Lower leg skin (tissue), 3 donors: ENCODE data around the gene PDLIM7.

Source experiments
- POLR2A ChIP-seq, 2 donors: fragments of 450-650 bp; IDR thresholded peaks; one replicate each; pipeline ENCODE4 v1.6.1; 2016 to 2017; ENCODE audit warnings: antibody characterized with exemption in 2 of 2, mild to moderate bottlenecking in 1 of 2, moderate library complexity in 1 of 2
- TF ChIP-seq, protein P1 (sequence below), 3 donors: fragments of 450-650 bp; IDR thresholded peaks; one replicate each; pipeline ENCODE4 v1.5.1; 2016; ENCODE audit warnings: antibody characterized with exemption in 3 of 3, mild to moderate bottlenecking in 3 of 3, moderate library complexity in 2 of 3

DNA sequence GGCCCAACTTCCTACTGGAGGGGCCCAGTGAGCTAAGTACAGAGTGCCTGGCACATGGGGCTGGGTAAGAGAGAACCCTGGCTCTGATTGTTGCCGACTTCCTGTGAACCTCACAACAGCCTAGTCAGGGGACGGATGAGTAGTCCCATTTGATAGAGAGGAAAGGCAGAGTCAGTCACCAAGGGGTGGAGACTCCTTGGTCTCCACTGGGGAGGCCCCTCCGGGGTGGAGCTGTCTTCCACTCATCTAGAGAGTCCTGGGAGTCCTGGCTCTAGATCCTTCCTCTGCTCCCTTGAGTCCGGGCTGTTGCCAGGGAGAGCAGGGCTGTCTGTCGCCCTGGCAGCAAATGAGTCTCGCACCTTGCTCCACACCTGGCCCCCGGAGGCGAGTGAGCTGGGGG lies 63.0 kb downstream of the PDLIM7 start:
- no peak for TF ChIP-seq POLR2A (IDR thresholded peaks at IDR 0.05)
- TF ChIP-seq, protein P1, sequence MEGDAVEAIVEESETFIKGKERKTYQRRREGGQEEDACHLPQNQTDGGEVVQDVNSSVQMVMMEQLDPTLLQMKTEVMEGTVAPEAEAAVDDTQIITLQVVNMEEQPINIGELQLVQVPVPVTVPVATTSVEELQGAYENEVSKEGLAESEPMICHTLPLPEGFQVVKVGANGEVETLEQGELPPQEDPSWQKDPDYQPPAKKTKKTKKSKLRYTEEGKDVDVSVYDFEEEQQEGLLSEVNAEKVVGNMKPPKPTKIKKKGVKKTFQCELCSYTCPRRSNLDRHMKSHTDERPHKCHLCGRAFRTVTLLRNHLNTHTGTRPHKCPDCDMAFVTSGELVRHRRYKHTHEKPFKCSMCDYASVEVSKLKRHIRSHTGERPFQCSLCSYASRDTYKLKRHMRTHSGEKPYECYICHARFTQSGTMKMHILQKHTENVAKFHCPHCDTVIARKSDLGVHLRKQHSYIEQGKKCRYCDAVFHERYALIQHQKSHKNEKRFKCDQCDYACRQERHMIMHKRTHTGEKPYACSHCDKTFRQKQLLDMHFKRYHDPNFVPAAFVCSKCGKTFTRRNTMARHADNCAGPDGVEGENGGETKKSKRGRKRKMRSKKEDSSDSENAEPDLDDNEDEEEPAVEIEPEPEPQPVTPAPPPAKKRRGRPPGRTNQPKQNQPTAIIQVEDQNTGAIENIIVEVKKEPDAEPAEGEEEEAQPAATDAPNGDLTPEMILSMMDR (IDR thresholded peaks at IDR 0.05), result no peak
